GM21528 (cell line): ENCODE measurements around the gene C18orf32.
"Not testable (repeated sequence)": the region's sequence is repeated elsewhere in the genome, so short reads cannot be mapped to it uniquely, and the experiment has no call there.

Source experiments
- ATAC-seq: cut with Tn5 transposase; IDR thresholded peaks from one replicate; pipeline ENCODE4 v1.9.1; 2021; ENCODE audit warnings: mild to moderate bottlenecking, moderate library complexity; ENCODE audit not compliant: unreplicated experiment, low FRiP score

C18orf32 gene

GRCh38 chr18:49472459-49472858 is 14.6 kb downstream of the C18orf32 start:
- no peak for ATAC-seq

DNA sequence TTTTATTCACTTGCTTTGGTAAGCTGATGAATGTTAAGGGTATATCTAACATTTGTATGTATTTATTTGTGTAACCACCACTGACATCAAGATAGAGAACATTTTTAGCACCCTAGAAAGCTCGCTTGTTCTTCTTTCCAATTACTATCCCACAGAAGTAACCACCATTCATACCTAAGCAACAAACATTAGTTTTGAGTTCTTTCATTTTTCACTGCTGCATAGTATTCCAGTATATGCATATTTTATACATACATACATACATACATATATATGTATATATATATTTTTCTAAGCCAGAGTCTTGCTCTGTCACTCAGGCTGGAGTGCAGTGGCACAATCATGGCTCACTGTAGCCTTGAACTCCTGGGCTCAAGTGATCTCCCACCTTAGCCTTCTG is 15.5 kb downstream of the C18orf32 start:
- ATAC-seq: no peak

DNA sequence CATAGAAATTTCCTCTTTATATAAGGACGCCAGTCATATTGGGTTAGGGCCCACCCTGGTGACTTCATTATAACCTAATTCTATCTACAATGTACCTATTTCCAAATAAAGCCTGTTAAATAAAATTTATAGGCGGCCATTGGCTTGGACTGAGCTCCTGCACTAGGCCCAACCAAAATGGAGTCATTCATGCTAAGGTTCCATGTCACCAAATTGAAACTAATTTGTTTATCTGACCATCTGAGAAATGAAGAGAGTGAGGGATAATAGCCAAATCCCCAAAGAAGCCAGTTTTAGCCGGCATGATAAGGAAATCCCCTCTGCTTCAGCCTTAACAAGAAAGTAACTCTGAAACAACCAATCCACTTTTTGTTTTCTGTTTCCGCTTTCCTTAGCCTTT is 19.4 kb downstream of the C18orf32 start:
- ATAC-seq: no peak

GRCh38 chr18:49467019-49467563 is 19.9 kb downstream of the C18orf32 start:
- ATAC-seq: no peak

DNA sequence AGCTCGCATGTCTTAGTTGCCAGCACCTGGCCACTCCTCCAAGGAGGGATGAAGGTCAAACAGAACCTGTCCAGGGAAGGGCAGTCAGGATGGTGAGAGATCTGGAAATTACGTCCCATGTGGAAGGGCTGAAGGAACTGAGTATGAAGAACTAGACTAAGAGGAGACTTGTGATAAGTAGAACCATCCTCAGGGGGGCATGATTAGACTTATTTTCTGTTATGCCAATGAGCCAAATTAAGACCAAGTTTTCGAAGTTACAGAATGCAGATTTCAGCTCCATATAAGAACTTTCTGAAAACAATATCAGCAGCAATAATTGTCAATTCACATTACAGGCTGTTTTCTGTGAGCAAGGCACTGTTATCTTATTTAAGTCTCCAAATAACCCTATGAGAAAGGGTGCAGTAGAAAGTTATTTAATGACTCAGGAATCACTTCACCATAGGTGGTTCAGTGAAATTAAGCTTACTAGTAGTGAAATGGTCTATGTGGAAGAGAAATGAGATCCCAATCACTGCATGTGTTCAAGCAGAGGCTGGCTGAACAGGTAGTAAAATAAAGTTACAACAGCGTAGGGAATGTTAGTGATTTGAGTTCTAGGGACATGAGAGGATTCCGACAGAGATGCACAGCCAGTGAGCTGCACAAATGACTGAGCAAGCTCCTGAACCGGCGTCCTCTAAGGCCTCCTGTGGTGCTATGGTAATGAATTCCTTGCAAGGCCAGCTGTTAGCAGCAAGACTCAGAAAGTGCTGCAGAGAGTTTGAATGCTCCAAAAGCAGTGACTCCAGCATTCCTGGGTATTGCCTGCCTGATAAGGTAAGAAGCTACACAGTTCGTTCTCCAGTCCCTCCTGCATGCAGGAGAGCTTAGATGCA is 22.1 kb downstream of the C18orf32 start:
- no peak for ATAC-seq

DNA sequence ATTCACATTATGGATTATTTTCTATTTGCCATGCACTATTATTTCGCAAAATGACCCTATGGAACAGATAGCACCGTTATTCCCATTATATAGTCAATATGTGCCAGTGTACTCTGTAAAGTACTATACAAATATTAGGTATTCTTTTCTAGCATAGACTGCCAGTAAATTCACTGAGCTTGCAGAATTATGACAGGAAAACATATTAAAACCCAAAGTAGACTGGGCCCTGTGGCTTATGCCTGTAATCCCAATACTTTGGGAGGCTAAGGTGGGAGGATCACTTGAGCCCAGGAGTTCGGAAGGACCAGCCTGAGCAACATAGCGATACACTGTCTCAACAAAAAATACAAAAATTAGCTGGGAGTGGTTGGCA is 25.4 kb downstream of the C18orf32 start:
- ATAC-seq: no peak

DNA sequence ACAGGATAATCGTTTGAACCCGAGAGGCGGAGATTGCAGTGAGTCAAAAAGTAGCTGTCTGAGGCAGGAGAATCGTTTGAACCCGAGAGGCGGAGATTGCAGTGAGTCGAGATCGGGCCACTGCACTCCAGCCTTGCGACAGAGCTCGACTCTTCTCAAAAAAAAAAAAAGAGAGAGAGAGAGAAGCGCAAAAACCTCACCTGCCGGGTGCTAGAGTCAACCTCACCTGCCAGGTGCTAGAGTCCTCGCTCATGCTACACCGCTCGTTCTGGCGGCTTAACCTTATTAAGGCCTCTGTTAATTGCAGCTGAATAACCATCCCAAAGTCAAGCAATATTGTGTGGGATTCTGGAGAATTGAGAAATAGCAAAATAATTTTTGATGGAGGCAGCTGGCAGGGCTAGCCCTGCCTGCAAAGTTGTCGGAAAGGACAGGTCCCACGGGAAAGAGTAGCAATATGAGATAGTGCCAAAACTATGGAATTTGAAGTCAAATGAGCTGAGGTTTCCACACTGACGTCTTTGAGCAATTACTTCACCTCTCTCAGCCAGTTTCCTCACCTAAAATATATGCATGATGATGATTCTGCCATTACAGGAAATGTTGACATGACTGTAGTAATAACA is 25.9 kb downstream of the C18orf32 start:
- no peak for ATAC-seq

DNA sequence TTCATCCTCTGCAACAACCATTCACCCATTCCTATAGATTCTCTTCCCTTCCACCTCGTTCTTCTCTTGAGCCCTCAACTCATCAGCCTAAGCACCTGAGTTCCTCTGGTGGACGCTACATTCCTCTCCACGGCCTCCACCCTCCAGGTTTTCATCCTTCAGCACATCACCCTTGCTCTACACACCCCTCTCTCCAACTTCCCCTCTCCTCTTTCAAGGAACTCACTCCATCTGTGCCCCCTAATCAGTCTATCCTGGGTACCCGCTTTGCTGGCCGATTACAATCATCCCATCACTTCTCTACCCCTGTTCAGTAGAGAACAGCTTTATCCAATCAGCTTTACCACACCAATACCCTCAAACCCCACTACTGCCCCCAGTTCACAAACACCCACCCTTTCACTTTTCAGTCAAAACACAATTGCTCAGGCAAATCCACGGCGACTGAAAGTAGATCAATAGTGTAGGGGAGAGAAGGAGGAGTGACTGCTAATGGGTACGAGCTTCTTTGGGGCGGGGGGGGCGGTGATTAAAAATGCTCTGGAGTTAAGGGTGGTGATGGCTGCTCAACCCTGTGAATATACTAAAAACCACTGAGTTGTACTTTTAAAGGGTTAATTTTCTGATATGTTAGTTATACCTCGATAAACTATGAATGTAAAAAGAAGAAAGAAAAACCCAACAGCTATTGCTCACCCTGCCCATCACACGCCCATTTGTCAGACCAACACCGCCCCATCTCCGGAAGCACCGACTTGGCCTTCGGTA is 27.4 kb downstream of the C18orf32 start:
- ATAC-seq: peak; percentile 9

GRCh38 chr18:49457616-49458015 is 29.4 kb downstream of the C18orf32 start:
- ATAC-seq: no peak

DNA sequence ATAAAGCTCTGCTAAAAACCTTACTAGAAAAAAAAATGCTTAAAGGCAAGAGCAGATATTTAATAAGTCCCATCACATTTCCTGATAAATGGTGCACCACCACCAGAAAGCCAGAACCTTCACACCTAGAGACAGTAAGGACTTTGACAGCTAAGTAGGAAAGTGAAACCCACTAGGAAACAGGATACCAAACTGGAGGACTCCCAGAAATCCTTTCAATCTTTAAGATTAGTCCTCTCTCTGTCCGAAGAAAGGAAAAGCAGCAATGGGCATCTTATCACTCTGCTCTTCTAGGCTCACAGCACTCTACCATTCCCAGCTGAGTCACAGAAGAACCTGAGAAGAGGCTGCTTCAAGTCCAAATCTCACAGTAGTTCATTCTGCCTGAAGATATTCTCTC is 30.2 kb downstream of the C18orf32 start:
- ATAC-seq: no peak

DNA sequence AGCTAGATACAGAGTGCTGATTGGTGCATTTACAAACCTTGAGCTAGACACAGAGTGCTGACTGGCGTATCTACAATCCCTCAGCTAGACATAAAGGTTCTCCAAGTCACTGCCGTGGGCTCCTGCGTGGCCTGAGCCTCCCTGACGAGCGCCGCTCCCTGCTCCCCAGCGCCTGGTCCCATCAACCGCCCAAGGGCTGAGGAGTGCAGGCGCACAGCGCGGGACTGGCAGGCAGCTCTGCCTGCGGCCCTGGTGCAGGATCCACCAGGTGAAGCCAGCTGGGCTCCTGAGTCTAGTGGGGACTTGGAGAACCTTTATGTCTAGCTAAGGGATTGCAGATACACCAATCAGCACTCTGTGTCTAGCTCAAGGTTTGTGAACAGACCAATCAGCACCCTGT is 34.5 kb downstream of the C18orf32 start:
- not testable (repeated sequence) for ATAC-seq

DNA sequence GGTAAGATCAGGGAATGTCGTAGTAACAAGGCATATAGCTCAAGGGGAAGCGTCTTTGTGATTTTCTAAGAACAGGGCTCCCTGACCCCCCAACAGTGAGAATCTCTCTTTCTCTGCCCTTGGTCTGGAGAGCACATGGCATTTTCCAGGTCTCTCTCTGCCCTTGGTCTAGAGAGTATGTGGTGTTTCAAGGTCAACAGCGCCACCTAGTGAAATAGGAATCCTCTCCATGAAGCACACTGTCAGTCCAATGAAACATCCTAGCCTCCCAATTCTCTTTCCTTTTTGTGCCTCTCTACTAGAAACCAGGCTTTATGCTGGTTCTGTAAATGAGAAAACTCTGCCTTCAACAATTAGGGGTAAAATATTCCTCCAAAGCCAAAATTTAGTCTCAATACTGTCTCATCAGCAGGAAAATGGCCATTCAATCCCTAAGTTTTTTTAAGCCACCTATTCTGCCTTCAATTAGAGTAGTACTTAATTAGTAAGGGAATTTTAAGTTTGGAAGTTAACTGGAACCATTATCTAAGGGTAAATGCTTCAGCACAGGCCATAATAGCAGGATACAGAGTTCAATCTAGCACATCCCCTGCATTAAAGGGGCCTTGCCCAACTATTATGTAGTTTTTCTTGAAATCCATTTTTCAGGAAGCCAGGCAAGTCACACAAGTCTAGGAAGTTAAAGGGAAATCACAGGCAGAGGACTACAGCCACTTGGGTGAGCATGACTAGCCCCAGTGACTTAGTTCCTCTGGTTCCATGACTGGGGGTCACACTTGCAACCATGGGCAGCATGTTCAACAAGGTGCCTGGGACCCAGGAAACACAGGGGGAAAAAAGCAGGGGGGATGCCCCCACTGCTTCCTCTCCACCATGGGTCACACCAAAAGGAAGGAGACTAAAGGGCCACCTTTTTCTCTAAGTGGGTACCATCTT is 39.0 kb downstream of the C18orf32 start:
- no peak for ATAC-seq

- ATAC-seq: no peak
These were observed 40.6 kb downstream of the C18orf32 start for GRCh38 chr18:49446481-49446880.

DNA sequence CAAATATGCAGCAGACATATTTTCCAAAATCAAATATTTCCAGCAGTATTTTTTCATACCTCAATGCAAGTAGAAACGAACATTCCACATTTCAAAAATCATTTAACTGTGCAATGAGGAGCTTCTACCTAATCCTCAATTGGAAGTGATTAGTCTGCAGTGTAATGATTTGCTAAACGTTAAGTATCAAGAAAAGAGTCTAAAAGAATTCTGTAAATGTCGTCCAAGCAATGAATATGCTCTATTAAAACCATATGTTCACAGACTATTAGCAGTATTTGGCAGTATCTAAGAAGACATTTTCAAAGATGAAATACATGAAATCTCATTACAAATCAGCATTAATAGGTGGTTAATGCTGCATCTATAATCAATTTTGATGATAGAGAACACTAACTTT is 42.5 kb downstream of the C18orf32 start:
- no peak for ATAC-seq

DNA sequence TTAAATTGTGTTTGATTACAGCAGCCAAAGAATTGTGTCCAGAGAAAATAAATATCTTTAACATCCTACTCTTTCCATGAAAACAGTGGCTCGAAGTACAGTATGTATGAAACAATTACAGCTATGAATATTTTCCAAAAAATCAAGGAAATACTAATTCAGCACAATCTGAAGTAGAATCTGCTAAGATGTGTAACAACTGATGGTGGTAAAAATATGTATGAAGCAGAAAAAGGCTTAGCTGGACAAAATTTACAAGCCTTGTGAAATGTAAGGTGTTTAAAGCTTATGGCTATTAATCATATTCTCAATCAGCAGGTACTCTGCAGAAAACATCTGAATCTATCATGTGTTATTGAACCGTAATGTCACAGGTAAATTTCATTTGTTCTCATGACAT is 43.2 kb downstream of the C18orf32 start:
- no peak for ATAC-seq

DNA sequence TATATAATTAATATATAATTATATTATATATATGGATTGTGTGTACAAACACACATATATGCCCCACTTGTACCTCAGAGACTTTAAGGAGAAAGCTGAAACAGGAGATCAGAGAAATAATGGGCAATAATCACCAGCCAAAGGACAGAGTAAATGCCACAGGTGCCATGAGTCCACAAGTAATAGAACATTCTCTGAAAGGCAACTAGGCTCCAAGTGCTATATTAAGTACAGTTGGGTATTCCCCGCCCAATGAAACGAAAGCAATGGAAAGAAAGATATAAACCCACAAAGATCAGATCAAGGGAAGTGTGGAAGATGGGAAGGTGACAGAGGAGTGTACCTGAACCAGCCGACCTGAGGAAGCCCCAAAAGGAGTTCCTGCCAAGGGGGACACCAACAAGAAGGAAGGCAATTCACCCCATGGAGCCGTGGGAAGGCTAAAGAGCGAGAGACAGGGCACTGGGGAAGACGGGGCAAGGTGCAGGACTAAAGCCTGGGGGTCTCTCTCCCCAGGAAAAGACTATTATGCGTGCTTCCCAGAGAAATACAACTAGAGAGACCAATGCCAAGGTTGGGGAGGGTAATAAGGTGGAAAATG is 45.6 kb downstream of the C18orf32 start:
- ATAC-seq: no peak

DNA sequence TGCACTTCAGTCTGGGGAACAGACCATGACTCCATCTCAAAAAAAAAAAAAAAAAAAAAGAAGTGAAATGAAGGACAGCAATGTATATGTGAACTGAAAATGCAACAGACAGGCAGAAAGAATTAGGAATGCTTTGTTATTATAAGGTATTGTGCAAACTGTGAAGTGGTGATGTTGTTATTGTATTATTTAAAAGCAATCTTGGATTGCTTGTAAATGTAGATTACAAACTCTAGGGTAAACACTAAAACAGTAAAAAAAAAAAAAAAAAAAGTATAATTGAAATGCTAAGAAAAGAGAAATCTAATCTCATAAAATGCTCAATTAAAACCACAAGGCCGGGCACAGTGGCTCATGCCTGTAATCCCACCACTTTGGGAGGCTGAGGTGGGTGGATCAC is 51.9 kb downstream of the C18orf32 start:
- no peak for ATAC-seq

GRCh38 chr18:49432602-49433001 is 54.4 kb downstream of the C18orf32 start:
- no peak for ATAC-seq

- ATAC-seq: no peak
These were observed 55.7 kb downstream of the C18orf32 start for GRCh38 chr18:49431165-49431962.
